SH-SY5Y (cell line): ENCODE data around the gene NPM3.

Source experiments
- GATA2 ChIP-seq: IDR thresholded peaks from 2 replicates; pipeline ENCODE4 v1.6.1; 2011; ENCODE audit warnings: mild to moderate bottlenecking, low read depth, low read length
- GATA3 ChIP-seq: IDR thresholded peaks from 2 replicates; pipeline ENCODE4 v1.6.1; 2011; ENCODE audit warnings: low read depth, mild to moderate bottlenecking, low read length, moderate library complexity

DNA sequence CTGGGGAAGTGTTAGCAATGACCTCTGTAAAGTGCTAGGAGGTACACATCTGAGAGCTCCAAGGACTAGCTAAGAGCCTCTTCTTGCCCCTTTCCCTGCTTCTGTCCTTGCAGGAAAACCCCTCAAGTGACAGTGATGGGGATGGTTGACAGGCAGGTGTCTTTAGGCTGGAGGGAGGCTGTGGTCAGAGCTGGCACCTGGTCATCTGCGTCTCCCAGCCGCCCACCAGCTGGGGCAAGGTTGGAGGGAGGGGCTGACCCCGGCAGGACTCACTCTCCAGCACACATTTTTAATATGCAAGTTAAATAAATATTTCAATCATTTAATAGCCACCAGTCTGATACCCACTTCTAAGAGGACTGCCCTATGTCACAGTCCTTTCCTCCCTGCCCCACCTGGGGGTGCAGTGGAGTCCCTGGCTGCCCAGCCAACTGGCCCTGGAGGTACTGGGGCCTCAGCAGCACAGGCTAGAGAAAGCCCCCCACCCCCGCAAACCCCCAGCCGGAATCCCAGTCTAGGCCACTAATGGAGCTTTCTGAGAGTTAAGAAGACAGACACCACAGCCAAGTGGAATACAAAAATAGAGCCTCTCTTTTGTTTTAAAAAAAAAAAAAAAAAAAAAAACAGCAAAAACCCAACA, 13.6 kb downstream of the NPM3 start:
- no peak for TF ChIP-seq GATA3
- TF ChIP-seq GATA2 = no peak
